Measurements from ENCODE around the gene CD82. TPM values are rescaled to one million over a fixed set of nuclear protein-coding genes. Genes with fewer than 3 reads are reported as not detected.

Gene CD82
- total and polyA plus RNA-seq, 2 donors (not counting 1 experiment from before 2014, with no cell fraction given): 192 to 438 TPM

GRCh38 chr11:44536788-44537516 lies 28.5 kb upstream of the CD82 start:
- WGBS (ENCODE audit: insufficient coverage): 91% methylated on average over 17 of the region's 20 CpGs
- CTCF ChIA-PET: interaction anchor here (0.7 to 4.5 kb wide), 11 partner anchors 14 to 1579 kb away, joined by 3 to 34 read pairs (median 4); no protein-coding TSS in a partner anchor
- no peak overlapping the region for H3K4me2 ChIP-seq (replicated peaks; ENCODE audit: low read depth, low read length, poor library complexity, severe bottlenecking)
- DNase-seq: no peak
- Mint-ChIP-seq H3K9me3 (ENCODE audit: insufficient read depth) (no peaks in the 10 kb centered on the region), H3K27ac (no peak overlapping the region), H3K4me3 (no peak overlapping the region), H3K4me1 (peaks cover 9% of the 10 kb centered on the region), H3K27me3 (peaks cover 17% of the 10 kb centered on the region)
- intact Hi-C loops (cut with micrococcal nuclease): no loop called here
- H3K27ac ChIP-seq (ENCODE audit: low read length in 2 of 2): no peak overlapping the region
- peaks cover 0 to 16% (median 2%) of the 10 kb centered on the region in 4 experiments for H3K27me3 ChIP-seq (replicated peaks in 1 of 4; ENCODE audit: control extremely low read depth in 1 of 4, control insufficient read depth in 3 of 4, insufficient read depth in 4 of 4, low read length in 3 of 4)
- H3K79me2 ChIP-seq (ENCODE audit: control insufficient read depth, insufficient read depth, low read length): no peaks in the 10 kb centered on the region
- no peak overlapping the region for H2AFZ ChIP-seq (ENCODE audit: insufficient read depth, low read depth, low read length, poor library complexity, severe bottlenecking)
- H4K20me1 ChIP-seq (ENCODE audit: control insufficient read depth, insufficient read depth, low read length, poor library complexity, severe bottlenecking): no peaks in the 10 kb centered on the region
- no peak for ATAC-seq (ENCODE audit: low read depth)
- peaks cover 0 to 6% of the 10 kb centered on the region in 2 donors for H3K4me1 ChIP-seq (ENCODE audit: control insufficient read depth in 2 of 2, insufficient read depth in 2 of 2, low read length in 2 of 2)
- H3K36me3 ChIP-seq (replicated peaks in 1 of 2; ENCODE audit: control extremely low read depth in 1 of 2, control insufficient read depth in 1 of 2, extremely low read depth in 1 of 2, insufficient read depth in 2 of 2, low read length in 1 of 2): no peaks in the 10 kb centered on the region
- POLR2A ChIA-PET: no interaction called here
- no peaks in the 10 kb centered on the region for H3K9me3 ChIP-seq (ENCODE audit: control extremely low read depth in 1 of 3, control insufficient read depth in 2 of 3, insufficient read depth in 1 of 3, low read length in 2 of 3)
- no peak overlapping the region for H3K9ac ChIP-seq (ENCODE audit: low read length)
- H3K4me3 ChIP-seq (ENCODE audit: control extremely low read depth in 1 of 5, extremely low read depth in 1 of 5, insufficient read depth in 1 of 5, low read depth in 2 of 5, low read length in 4 of 5): no peak overlapping the region
- TF ChIP-seq, protein P1, sequence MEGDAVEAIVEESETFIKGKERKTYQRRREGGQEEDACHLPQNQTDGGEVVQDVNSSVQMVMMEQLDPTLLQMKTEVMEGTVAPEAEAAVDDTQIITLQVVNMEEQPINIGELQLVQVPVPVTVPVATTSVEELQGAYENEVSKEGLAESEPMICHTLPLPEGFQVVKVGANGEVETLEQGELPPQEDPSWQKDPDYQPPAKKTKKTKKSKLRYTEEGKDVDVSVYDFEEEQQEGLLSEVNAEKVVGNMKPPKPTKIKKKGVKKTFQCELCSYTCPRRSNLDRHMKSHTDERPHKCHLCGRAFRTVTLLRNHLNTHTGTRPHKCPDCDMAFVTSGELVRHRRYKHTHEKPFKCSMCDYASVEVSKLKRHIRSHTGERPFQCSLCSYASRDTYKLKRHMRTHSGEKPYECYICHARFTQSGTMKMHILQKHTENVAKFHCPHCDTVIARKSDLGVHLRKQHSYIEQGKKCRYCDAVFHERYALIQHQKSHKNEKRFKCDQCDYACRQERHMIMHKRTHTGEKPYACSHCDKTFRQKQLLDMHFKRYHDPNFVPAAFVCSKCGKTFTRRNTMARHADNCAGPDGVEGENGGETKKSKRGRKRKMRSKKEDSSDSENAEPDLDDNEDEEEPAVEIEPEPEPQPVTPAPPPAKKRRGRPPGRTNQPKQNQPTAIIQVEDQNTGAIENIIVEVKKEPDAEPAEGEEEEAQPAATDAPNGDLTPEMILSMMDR (IDR thresholded peaks at IDR 0.05): no peak
- no peak for TF ChIP-seq EZH2 (IDR thresholded peaks at IDR 0.05; ENCODE audit: borderline replicate concordance, insufficient read depth, low read depth, low read length, poor library complexity, severe bottlenecking)

GRCh38 chr11:44537679-44538078 lies 27.8 kb upstream of the CD82 start:
- WGBS (ENCODE audit: insufficient coverage): 92% methylated on average over 7 of the region's 9 CpGs

More at GRCh38 chr11:44537679-44538078, 27.8 kb upstream of the CD82 start:
- DNase-seq (no peak), ATAC-seq (ENCODE audit: low read depth) (no peak)
- ChIA-PET POLR2A (no interaction called here), CTCF (interaction anchor here (0.9 to 4.5 kb wide), 6 partner anchors 14 to 400 kb away, joined by 3 to 34 read pairs (median 3); no protein-coding TSS in a partner anchor)
- Mint-ChIP-seq H3K4me1 (peaks cover 8% of the 10 kb centered on the region), H3K9me3 (ENCODE audit: insufficient read depth) (no peaks in the 10 kb centered on the region), H3K4me3 (no peak overlapping the region), H3K27me3 (peaks cover 17% of the 10 kb centered on the region), H3K27ac (no peak overlapping the region)
- no peak overlapping the region for H3K4me2 ChIP-seq (replicated peaks; ENCODE audit: low read depth, low read length, poor library complexity, severe bottlenecking)
- H3K27me3 ChIP-seq (replicated peaks in 1 of 4; ENCODE audit: control extremely low read depth in 1 of 4, control insufficient read depth in 3 of 4, insufficient read depth in 4 of 4, low read length in 3 of 4): peaks cover 0 to 16% (median 2%) of the 10 kb centered on the region in 4 experiments
- no peak overlapping the region for H2AFZ ChIP-seq (ENCODE audit: insufficient read depth, low read depth, low read length, poor library complexity, severe bottlenecking)
- H3K9me3 ChIP-seq (ENCODE audit: control extremely low read depth in 1 of 3, control insufficient read depth in 2 of 3, insufficient read depth in 1 of 3, low read length in 2 of 3): no peaks in the 10 kb centered on the region
- intact Hi-C loops (cut with micrococcal nuclease): loop anchor here (1.0 kb wide), 1 partner anchor 14 kb away; no protein-coding TSS in a partner anchor
- H3K36me3 ChIP-seq (replicated peaks in 1 of 2; ENCODE audit: control extremely low read depth in 1 of 2, control insufficient read depth in 1 of 2, extremely low read depth in 1 of 2, insufficient read depth in 2 of 2, low read length in 1 of 2): no peaks in the 10 kb centered on the region
- H4K20me1 ChIP-seq (ENCODE audit: control insufficient read depth, insufficient read depth, low read length, poor library complexity, severe bottlenecking): no peaks in the 10 kb centered on the region
- H3K79me2 ChIP-seq (ENCODE audit: control insufficient read depth, insufficient read depth, low read length): no peaks in the 10 kb centered on the region
- no peak for TF ChIP-seq EZH2 (IDR thresholded peaks at IDR 0.05; ENCODE audit: borderline replicate concordance, insufficient read depth, low read depth, low read length, poor library complexity, severe bottlenecking)
- TF ChIP-seq, protein P1 (IDR thresholded peaks at IDR 0.05): no peak
- H3K4me1 ChIP-seq (ENCODE audit: control insufficient read depth in 2 of 2, insufficient read depth in 2 of 2, low read length in 2 of 2): peaks cover 0 to 6% of the 10 kb centered on the region in 2 donors
- H3K27ac ChIP-seq (ENCODE audit: low read length in 2 of 2): no peak overlapping the region
- no peak overlapping the region for H3K9ac ChIP-seq (ENCODE audit: low read length)
- no peak overlapping the region for H3K4me3 ChIP-seq (ENCODE audit: control extremely low read depth in 1 of 5, extremely low read depth in 1 of 5, insufficient read depth in 1 of 5, low read depth in 2 of 5, low read length in 4 of 5)
